Small intestine (tissue), 7 donors: ENCODE measurements around the gene CLEC4D. TPM values are rescaled to one million over a fixed set of nuclear protein-coding genes. Genes with fewer than 3 reads are reported as not detected.

Source experiments
- DNase-seq, 2 donors: peaks; one replicate each; pipeline versions ENCODE4 v3.0.0 to v3.0.0-alpha.2; 2013
- FAIRE-seq: peaks from 2 replicates; lab custom pipeline; 2012; peaks lifted over from hg19 to GRCh38; lab: Jason Lieb, UNC
- H3K27ac ChIP-seq, 3 donors: one replicate each; pipeline ENCODE4 v1.5.1; 2013; ENCODE audit warnings: low read length in 2 of 3, mild to moderate bottlenecking in 2 of 3, control low read depth in 1 of 3, inconsistent platforms in 1 of 3, low read depth in 1 of 3, moderate library complexity in 1 of 3
- H3K27me3 ChIP-seq, 3 donors: one replicate each; pipeline ENCODE4 v1.6.1; 2013; ENCODE audit warnings: low read length in 3 of 3, inconsistent platforms in 1 of 3; ENCODE audit not compliant: control insufficient read depth in 3 of 3, insufficient read depth in 3 of 3
- H3K36me3 ChIP-seq, 3 donors: one replicate each; pipeline ENCODE4 v1.6.1; 2013; ENCODE audit warnings: low read length in 3 of 3, inconsistent platforms in 1 of 3, low read depth in 1 of 3, mild to moderate bottlenecking in 1 of 3, moderate library complexity in 1 of 3; ENCODE audit not compliant: control insufficient read depth in 3 of 3, insufficient read depth in 2 of 3
- H3K4me1 ChIP-seq, 3 donors: one replicate each; pipeline ENCODE4 v1.6.1; 2013; ENCODE audit warnings: low read length in 2 of 3, inconsistent platforms in 1 of 3, low read depth in 1 of 3, mild to moderate bottlenecking in 1 of 3, moderate library complexity in 1 of 3; ENCODE audit not compliant: control insufficient read depth in 3 of 3, insufficient read depth in 2 of 3
- H3K4me3 ChIP-seq, 3 donors: one replicate each; pipeline ENCODE4 v1.5.1; 2013; ENCODE audit warnings: low read length in 3 of 3, control low read depth in 1 of 3, inconsistent platforms in 1 of 3, low read depth in 1 of 3, mild to moderate bottlenecking in 1 of 3, moderate library complexity in 1 of 3
- H3K9me3 ChIP-seq, 2 donors: one replicate each; pipeline ENCODE4 v1.6.1; 2013; ENCODE audit warnings: low read depth in 1 of 2, low read length in 1 of 2; ENCODE audit not compliant: control insufficient read depth in 2 of 2, insufficient read depth in 1 of 2
- WGBS, 3 donors: extraction: QIAGEN DNeasy Blood & Tissue Kit; methylation state at CpG; one replicate each; pipeline ENCODE4 v1.1.7; 2013; 5-methylcytosine and 5-hydroxymethylcytosine counted together
- polyA plus RNA-seq, 4 donors: library from polyadenylated mRNA; stranded (reverse) in 3 of 4; unstranded in 1 of 4; fragments of 200-250 nt in 3 of 4; fragments of 120-200 nt in 1 of 4; gene quantifications; one replicate each; pipeline versions ENCODE4 v1.2.1 to v1.2.3, GENCODE V29; 2013
- donor health status: healthy with polysubstance abuse.
- donor health status: control.
- donor health status: control.
- donor health status: Bipolar disorder and iron deficiency.
- donor health status: healthy.

The CLEC4D gene
- polyA plus RNA-seq, 4 donors = 0.03 to 0.07 TPM; not detected in 2

DNA sequence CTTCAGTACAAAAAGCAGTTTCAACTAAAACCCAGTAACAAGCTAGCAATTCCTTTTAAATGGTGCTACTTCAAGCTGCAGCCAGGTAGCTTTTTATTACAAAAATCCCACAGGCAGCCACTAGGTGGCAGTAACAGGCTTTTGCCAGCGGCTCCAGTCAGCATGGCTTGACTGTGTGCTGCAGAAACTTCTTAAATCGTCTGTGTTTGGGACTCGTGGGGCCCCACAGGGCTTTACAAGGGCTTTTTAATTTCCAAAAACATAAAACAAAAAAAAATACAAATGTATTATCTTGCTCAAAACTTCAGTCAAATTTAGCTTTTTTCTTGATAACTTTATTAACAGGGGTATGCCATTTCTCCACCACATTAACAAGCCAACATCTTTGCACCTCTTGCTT, 31.0 kb downstream of the CLEC4D start:
- Histone ChIP-seq H3K27me3 (no peaks in the 10 kb centered on the region), H3K9me3 (no peaks in the 10 kb centered on the region), H3K27ac (no peak overlapping the region), H3K4me1 (no peaks in the 10 kb centered on the region), H3K4me3 (no peak overlapping the region), H3K36me3 (no peaks in the 10 kb centered on the region)
- FAIRE-seq = no peak
- 0 to 1% (median 0%) methylated on average over 3 of the region's 3 CpGs for WGBS, 3 donors
- peak; percentile 72 to 82 for DNase-seq

DNA sequence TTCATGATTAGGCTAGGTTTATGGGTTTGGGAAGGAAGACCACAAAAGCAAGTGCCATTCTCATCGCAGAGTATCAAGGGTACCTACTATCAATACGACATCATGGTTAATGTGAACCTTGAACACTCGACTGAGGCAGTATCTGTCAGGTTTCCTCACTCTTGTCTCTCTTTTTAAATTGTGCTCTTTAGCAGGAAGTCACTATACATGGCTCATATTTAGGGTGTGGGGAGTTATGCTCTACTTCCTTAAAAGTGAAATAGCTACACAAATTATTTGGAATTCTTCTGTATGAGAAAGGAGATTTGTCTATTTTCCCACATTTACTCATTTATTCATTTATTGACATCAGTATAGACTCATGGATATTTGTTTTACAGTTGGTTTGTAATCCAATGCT, 33.3 kb downstream of the CLEC4D start:
- no peaks in the 10 kb centered on the region for H3K36me3 ChIP-seq
- DNase-seq = no peak
- 48 to 64% (median 59%) methylated on average over 3 of the region's 3 CpGs for WGBS, 3 donors
- H3K27me3 ChIP-seq = no peaks in the 10 kb centered on the region
- H3K9me3 ChIP-seq = no peaks in the 10 kb centered on the region
- H3K27ac ChIP-seq = no peak overlapping the region
- no peaks in the 10 kb centered on the region for H3K4me1 ChIP-seq
- H3K4me3 ChIP-seq = no peak overlapping the region
- FAIRE-seq = no peak

DNA sequence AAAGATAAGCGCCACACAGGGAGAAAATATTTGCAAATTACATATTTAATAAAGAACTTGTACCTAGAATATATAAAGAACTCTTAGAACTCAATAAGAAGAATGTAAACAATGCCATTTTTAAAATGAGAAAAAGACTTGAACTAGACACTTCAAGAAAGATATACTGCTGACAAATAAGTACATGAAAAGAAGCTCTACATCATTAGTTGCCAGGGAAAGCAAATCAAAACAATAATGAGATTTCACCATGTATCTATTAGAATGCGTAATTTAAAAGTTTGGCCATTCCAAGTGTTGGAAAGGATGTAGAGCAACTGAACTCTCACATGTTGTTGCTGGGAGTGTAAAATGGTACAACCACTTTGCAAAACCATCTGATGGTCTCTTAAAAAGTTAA, 34.3 kb downstream of the CLEC4D start:
- Histone ChIP-seq H3K36me3 (no peaks in the 10 kb centered on the region), H3K4me1 (no peaks in the 10 kb centered on the region), H3K9me3 (no peaks in the 10 kb centered on the region), H3K27me3 (no peaks in the 10 kb centered on the region), H3K4me3 (no peak overlapping the region), H3K27ac (no peak overlapping the region)
- FAIRE-seq (no peak), DNase-seq (no peak)
- WGBS, 3 donors = 73 to 88% (median 83%) methylated on average over 2 of the region's 2 CpGs

DNA sequence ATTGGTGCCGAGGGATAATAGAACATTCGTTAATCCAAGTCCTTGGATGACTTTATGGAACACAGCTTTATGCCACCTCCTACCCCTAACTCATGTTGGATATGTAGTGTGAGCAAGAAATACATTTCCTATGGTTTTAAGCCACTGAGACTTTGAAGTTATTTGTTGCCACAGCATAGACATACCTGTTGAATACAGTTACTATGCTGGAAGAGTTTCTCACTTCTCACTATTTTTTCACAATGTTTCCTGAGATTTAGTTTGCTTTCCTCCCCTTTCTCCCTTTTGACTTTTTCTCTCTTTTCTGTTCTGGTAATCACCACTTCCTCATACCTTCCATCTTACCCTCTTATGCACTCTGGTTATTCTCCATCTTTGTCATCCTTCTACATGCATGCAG, 34.9 kb downstream of the CLEC4D start:
- Histone ChIP-seq H3K9me3 (no peaks in the 10 kb centered on the region), H3K36me3 (no peaks in the 10 kb centered on the region), H3K4me1 (no peaks in the 10 kb centered on the region), H3K4me3 (no peak overlapping the region), H3K27ac (no peak overlapping the region), H3K27me3 (no peaks in the 10 kb centered on the region)
- WGBS, 3 donors = 93 to 95% (median 94%) methylated on average over 2 of the region's 2 CpGs
- no peak for FAIRE-seq
- DNase-seq = no peak

DNA sequence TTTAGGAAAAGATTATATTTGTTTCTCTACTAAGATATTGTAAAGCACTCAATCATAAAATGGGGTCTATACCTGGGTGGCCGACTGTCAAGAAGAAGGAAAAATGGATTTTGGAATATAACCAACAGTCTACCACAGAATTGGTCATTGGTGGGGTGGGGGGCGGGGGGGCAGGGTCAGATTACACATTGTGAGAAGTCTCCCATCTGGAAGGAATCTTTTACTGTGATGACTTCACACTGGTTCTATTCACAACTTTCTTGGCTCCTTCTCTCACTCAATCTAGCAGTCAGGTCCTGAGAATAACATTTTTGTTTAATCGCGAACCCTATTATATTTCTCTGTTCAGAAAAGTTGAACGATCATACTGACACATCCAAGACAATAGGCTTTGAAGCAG, 36.1 kb downstream of the CLEC4D start:
- no peaks in the 10 kb centered on the region for H3K27me3 ChIP-seq
- H3K36me3 ChIP-seq = no peaks in the 10 kb centered on the region
- H3K4me3 ChIP-seq = no peak overlapping the region
- H3K9me3 ChIP-seq = no peaks in the 10 kb centered on the region
- WGBS, 3 donors = 73 to 91% (median 88%) methylated on average over 5 of the region's 5 CpGs
- DNase-seq (no peak), FAIRE-seq (no peak)
- H3K27ac ChIP-seq = no peak overlapping the region
- no peaks in the 10 kb centered on the region for H3K4me1 ChIP-seq

DNA sequence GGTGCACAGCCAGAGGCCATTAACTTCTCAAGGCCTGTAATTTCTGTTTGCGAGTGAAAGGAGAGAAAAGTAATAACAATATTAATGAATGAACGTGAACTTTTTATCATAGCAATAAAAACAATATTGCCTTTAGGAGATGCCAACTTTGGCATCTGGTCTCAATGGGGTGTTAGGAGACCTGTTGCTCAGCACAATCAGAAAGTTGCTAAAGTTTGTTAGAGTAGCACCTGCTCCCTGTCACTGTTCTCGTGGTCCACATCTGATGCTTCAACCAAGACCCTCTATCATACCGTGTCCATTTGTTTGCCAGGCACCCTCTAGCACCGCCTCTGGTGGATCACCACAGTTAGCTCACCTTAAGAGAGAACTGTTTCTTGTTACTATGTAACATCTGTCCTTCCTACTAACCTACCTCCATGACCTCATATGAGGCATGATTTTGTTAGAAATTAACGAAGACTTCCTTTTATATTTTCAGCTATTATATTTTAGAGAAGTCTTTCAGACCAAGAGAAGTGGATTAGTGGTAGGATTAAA, 39.9 kb downstream of the CLEC4D start:
- Histone ChIP-seq H3K36me3 (no peaks in the 10 kb centered on the region), H3K27me3 (no peaks in the 10 kb centered on the region), H3K4me1 (no peaks in the 10 kb centered on the region), H3K4me3 (no peak overlapping the region), H3K27ac (peak overlapping the region in 1 of 3 donors; percentile 5), H3K9me3 (no peaks in the 10 kb centered on the region)
- DNase-seq (peak in 1 of 2 donors; percentile 36), FAIRE-seq (no peak)
- WGBS, 3 donors = 13 to 52% (median 30%) methylated on average over 6 of the region's 6 CpGs

DNA sequence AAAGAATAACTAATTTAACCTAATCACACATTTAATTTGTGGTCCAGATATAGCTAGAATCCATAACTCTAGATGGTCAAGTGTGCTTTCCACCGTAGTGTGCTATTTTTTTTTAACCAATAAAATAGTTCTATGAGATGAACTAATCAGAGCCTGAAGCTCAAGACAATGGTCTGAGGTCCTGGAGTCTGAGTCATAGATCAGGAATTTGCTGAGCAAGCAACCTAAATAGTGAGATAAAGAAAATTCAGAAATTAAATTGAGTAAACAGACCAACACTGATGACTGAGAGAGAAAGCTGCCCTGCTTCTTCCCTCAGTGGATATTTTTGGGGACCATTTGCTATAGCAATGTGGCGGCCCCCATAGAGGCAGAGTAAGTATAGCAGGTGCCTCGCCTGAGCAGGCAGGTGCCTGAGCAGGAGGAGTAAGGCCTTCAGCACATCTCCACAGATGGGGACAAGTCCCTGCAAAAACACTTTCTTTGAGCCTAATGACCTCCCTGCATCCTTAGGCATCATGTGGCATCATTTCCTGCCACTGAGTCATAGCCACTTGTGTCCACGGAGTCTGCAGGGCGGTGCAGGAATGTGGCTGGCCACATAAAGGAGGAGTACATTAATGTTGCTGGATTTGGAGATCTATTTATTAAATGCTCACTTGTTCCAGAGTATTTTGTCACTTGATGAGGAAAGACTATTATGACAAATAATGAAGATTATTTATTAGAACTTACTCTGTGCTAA, 41.3 kb downstream of the CLEC4D start:
- 84 to 90% (median 85%) methylated on average over 5 of the region's 5 CpGs for WGBS, 3 donors
- Histone ChIP-seq H3K27me3 (no peaks in the 10 kb centered on the region), H3K4me1 (no peaks in the 10 kb centered on the region), H3K27ac (no peak overlapping the region), H3K9me3 (peaks cover 0 to under 1% of the 10 kb centered on the region in 2 donors), H3K36me3 (no peaks in the 10 kb centered on the region), H3K4me3 (no peak overlapping the region)
- DNase-seq (peak in 1 of 2 donors; percentile 16), FAIRE-seq (no peak)

DNA sequence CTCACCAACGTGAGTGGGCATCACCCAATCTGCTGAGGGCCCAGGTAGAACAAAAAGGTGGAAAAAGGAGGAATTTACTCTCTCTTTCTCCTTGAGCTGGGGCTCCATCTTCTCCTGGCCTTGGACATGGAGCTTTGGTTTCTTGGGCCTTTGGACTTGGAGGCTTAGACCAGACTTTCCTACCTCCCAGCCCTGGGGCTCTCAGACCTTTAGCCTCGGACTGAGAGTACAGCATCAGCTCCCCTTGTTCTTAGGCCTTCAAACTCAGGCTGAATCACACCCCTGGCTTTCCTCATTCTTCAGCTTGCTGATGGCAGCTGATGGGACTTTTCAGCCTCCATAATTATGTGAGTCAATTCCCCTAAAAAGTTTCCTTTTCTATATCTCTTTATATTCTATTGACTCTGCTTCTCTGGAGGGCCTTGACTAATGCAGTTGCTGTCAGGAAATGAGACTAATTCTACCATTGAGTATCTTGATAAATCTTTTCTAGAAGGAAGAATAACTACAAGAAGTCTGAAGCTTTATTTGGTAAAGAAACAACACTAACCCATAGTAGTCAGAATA, 43.3 kb downstream of the CLEC4D start:
- H3K4me3 ChIP-seq = no peak overlapping the region
- DNase-seq (peak; percentile 33 to 70), FAIRE-seq (no peak)
- peaks cover 0 to 3% of the 10 kb centered on the region in 2 donors for H3K9me3 ChIP-seq
- H3K36me3 ChIP-seq = no peaks in the 10 kb centered on the region
- no peak overlapping the region for H3K27ac ChIP-seq
- 65 to 80% (median 78%) methylated on average over 2 of the region's 2 CpGs for WGBS, 3 donors
- no peaks in the 10 kb centered on the region for H3K27me3 ChIP-seq
- peaks cover 0 to 6% (median 2%) of the 10 kb centered on the region in 3 donors for H3K4me1 ChIP-seq
